NCI-H69 (cell line): ENCODE data around the gene ZBTB16.

Source experiments
- DNase-seq: peaks from one replicate; lab custom pipeline; 2025; lab: John Stamatoyannopoulos, UW

Gene ZBTB16, protein sequence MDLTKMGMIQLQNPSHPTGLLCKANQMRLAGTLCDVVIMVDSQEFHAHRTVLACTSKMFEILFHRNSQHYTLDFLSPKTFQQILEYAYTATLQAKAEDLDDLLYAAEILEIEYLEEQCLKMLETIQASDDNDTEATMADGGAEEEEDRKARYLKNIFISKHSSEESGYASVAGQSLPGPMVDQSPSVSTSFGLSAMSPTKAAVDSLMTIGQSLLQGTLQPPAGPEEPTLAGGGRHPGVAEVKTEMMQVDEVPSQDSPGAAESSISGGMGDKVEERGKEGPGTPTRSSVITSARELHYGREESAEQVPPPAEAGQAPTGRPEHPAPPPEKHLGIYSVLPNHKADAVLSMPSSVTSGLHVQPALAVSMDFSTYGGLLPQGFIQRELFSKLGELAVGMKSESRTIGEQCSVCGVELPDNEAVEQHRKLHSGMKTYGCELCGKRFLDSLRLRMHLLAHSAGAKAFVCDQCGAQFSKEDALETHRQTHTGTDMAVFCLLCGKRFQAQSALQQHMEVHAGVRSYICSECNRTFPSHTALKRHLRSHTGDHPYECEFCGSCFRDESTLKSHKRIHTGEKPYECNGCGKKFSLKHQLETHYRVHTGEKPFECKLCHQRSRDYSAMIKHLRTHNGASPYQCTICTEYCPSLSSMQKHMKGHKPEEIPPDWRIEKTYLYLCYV

DNA sequence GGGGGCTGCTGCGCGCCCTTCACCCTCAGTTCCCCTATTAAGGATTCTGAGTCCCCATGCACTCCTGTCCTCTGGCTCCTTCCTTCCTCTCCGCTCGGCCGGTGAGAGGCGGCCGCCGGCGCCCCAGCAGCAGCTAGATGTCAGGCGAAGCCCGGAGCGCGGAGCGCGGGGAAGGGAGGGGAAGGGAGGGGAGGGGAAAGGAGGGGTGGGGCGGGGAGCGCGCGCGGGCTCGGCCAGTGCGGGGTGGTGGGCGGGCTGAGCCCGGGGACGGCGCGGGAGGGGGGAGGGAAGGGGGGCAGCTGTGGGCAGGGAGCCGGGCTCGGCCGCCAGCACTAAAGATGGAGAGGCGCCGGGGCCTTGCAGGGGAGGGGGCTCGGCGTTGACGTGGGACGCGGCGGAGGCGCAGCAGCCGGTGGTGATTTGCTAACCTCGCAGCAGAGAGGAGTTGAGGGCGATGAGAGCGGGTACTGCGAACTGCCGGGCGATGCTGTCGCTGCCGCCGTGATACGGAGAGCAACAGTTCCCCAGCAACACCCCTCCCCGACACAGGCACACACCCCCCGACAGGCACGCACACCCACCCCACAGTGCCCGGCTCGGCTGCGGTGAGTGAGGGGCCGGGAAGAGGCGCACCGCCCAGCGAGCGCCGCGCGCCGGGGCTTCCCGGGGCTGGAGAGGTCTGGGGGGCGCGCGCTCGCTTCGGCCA, at the start of gene ZBTB16:
ZBTB16 (plus strand) TSS at position 434 of the 706 bp plus-strand sequence. CDS start 3,590 bp downstream, outside the sequence.
- DNase-seq: peak; percentile 92

DNA sequence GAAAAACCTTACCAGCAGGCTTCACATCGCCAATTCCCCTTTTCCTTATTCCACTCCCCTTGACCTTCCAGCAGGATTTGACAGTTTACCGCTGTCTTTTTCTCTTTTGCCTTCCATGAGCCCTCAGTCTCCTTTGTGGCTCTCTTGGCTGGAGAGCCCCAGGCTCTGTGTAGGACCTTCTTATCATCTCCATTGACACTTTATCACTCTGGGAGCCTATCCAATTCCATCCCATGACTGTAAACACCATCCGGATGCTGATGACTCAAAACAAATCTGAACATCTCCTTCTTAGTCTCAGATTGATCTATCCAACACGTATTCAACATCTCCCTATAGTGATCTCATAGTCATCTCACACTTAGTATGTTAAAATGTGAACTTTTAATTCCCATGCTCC, 48.6 kb upstream of the ZBTB16 start:
- DNase-seq: no peak

DNA sequence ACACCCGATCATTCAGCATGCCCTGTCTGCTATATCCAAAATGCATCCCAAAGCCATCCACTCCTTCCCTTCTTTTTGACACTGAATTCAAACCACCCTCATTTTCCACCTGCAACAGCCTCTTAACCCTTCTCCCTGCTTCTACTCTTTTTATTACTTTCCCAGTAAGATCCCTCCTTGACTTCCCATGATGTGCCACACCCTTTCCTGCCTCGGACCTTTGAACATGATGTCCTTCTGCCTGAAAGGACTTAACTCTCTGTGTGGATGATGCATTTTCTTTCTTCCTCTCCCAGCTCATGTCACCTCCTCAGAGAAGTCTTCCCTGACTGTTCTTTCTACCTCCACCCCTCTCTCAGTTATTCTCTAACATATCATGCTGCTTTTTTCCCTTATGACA, 48.1 kb upstream of the ZBTB16 start:
- DNase-seq: no peak

DNA sequence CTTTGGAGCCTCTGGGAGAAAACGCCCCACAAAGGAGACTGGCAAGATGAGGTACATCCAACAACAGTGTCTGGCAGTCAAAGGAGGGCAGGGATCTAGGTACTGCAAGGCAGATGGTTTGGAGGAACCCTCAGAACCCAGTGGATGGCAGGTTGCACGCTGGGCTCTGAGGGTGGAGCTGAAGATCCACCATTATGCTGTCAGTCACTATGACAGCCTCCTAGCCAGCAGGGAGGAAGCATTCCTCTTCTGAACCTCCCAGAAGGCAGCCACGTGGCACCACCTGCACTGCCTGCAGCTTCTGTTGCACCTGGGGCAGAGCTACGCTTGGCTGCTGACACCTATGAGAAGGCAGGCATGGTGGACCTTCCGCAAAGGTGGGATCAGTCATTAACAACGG, 44.4 kb upstream of the ZBTB16 start:
- peak; percentile 72 for DNase-seq

DNA sequence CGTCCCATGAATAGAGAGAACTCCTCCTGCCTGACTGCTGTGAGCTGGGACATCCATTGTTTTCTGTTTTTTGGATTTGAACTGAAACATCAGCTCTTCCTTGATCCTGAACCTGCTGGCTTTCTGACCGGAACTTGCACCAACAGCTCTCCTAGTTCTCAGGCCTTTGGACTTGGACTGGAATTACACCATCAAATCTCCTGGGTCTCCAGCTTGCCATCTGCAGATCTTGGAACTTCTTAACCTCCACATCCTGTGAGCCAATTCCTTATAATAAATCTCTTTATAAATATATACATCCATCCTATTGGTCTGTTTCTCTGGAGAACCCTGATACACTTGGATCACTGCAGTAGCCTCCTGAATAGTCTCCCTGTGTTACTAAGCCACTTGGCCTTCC, 42.5 kb upstream of the ZBTB16 start:
- no peak for DNase-seq

DNA sequence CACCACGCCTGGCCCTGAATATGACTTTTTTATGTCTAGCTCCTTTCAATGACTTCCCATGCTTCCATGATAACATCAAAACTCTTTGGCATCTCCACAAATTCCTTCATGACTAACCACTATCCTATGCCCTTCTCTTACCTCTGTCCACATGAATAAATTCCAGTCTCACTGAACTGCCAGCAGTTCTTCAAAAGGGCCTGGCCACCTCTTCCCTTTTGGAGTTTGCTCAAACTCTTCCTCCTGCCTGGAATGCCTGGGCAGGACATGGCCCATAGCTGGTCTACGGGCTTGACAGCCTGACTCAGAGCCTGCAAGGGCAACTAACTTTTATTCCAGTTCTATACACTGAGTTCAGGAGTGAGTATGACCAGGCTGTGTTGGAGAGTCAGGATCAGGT, 41.8 kb upstream of the ZBTB16 start:
- no peak for DNase-seq

DNA sequence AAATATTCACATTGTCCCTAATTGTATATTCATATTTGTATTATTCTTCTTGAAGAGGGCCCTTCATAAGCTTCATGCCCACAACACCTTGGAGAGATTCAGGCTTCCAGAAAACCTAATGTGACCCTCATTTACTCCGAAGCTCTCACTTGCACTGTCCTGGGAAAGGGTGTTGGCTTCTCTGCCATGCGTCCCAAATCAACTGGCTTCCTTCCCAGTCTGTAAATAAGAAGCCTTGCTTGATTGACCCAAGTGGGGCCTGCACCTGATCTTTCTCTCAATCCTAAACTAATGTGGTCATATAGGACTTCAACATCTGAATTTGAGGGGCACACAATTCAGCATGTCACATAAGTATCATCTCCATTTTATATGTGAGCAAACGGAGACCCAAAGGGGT, 40.5 kb upstream of the ZBTB16 start:
- DNase-seq: no peak

DNA sequence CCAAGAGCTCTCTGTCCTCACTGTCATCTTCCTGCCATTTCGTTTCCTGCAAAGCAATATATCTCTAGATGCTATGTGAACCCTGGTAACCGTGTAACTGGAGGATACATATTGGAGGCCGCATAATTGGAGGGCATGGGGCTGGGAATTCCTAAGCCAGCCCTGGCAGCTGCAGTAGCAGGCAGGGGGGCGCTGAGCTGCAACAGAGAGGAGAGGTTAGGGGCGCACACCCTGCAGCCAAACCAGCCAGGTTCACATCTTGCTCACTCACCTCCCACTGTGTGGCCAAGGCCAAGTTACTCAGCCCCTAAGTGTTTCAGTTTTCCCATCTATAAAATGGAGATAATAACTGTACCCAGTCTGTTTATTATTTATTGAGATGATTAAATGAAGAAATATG, 39.9 kb upstream of the ZBTB16 start:
- peak; percentile 35 for DNase-seq

DNA sequence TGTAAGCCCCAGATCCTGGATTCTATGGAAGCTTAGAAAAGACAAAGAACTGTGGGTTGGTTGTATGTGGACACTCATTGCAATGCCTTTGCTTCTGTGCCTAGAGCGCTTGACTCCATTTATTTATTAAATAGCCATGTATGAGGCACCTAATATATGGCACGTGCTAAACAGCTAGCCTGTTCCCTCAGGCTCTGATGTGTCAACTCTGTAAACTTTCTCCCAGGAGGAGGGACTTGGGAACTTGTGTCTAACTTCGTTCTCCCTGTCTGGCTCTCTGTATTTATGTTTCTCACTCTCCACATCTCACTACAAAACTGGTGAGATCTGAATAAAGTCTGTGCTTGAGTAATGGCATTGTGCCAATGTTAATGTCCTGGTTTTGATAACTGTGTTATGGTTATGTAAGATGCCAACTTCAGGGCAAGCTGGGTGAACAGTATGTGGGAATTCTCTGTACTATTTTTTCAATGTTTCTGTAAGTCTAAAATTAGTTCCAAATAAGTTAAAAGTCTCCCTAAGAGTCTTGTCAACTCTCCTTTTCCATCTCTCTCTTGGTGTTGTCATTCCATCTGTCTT, 34.1 kb upstream of the ZBTB16 start:
- DNase-seq: no peak

DNA sequence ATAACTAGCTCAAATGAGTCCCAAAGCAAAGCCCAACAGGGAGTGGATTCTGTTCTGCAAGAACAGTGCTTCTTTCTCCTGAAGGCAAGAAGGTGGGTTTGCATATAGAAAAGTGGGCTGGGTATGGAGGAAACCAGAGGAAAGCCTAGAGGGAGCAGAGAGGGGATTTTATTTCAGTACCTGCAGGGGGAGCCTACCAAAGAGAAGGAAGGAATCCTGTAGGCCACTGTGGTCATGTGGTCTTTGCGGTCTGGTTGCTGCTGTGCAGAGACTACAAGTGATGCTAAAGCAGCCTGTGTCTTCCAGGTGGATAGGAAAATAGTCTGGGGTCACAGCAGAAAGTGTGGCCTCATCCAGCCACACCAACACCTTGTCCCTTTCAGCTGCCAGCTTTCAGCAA, 33.2 kb upstream of the ZBTB16 start:
- peak; percentile 57 for DNase-seq

DNA sequence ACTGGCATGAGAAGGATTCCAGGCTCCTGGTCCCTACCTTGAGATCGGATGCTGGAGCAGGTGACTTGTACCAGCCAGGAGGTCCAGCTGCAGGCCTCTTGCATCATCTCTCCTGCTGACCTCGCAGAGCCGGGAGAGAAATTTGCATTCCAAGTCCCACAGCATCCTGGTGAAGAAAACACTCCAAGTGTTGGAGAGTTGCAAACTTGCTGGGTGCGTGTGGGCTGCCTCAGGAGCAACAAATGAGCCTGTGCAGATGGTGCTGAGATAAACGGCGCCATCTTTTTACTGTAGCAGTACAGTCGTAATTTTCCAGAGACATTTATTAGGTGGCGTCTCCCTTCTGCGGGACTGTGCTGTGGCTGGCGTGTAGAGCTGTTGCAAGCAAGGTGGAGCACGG, 32.1 kb upstream of the ZBTB16 start:
- DNase-seq: no peak

DNA sequence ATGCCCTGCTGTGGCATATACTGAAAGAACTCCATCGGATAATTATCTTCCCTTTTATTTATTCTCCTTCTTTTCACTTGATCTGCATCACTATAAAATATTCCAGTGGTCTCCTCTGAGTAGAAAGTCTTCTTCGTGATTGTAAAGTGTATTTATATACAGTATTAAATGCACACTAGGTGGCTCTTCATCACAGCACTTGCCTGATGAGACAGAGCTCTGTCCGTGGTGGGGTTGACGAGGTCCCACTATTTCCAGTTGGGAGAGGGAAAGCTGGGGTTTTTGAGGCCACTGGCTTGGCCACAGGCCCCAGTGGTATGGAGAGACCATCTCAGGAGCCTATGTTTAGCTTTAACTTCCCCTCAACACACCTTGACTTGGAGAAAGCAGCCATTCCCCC, 31.6 kb upstream of the ZBTB16 start:
- no peak for DNase-seq

DNA sequence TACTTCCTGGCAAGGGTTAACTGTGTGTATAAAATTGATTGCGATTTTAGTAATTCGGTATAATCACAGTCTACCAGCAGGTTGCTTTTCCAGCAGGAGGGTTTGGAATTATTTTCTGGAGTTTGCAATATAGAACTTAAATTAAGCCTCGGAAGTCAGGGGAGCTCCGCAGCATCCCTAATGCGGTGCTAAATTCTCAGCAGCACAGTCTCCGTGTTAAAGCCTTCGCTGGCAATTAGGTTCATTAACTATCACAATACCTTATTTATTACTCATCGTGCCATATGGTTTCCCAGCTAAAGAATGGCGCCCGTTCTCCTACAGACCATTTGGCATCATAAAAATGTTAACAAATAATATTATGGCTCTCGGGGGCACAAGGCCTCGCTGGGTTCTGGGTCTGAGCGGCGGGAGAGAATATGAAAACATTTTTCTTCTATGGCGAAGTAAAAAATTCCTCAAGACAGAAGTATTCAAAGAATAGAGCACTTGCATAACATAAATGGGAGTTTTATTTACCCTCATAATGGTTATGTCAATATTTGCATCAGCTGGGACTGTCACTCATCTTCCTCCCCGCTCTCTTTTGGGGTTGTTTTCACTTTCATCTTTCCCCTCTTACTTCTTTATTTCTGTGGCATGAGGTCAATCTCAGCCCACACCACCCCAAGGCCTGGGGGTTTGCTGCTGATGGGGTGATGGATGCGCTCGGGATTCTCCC, 28.1 kb upstream of the ZBTB16 start:
- DNase-seq: peak; percentile 84

DNA sequence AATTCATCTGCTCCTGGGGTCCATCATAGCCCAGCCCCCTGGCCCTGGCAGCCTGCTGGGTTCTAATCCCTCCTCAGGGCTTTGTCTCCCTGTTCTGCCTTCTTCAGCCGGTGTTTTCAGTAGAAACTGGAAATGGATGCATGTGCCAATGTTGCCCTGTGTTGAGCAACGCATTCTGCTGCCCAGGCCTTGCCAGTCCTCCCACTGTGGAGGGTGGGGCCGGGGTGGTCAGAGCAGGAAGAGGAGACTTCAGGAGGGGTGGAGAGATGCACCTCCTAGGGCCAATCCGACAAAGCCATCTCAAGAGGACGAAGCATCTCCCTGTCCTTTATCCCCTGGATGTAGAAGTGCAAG, 27.6 kb upstream of the ZBTB16 start:
- DNase-seq: peak; percentile 74

DNA sequence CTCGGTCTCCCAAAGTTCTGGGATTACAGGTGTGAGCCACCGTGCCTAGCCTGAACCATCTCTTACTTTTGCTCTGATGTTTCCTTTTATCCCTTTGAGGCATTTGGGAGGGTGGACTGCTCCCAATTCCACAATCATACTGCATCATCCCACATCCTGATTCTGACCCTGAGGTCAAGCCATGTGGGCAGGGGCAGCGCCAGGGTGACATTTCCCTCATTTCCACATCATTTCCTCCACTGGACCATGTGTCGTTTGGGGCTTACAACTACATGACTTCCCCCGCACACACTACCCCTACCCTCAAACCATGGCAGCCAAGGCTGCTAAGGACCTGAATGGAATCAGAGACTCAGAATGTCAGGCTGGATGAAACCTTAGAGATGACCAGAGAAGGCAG, 26.4 kb upstream of the ZBTB16 start:
- DNase-seq: no peak

DNA sequence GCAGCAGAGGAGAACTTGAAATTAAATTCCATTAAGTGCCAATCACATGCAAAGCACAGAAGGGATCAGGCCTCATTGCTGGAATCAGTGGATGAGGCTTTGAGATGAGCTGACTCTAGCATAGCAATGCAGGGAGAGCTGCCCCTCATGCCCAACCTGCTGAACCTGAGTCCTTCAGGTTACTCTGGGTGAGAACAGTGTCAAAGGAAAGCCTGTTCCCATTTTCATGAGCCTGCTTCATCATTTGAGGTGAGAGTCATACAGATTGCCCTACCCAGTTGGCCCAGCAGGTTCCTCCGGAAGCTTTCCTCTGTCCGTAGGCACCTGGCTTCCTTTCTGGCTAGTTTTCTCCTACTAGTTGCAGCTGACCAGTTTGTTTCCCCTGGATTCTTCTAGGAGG, 25.9 kb upstream of the ZBTB16 start:
- DNase-seq: no peak

DNA sequence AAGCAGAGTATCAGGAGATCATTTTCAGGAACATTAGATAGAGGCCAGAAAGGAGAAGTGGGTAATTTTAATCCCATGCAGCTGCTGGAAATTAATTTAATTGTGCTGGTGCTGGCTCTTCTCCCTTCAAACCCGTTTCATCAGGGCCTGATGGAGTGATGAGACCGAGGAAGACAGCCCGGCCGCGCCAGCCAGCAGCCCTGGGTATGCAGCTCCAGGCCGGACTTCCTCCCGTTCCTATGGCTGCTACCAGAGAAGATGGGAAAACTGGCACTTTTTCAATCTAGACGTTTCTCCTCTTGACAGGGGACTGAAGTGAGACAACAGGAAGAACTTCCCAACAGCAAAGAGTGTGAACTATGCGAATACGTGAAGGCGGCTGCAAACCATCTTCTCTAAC, 24.6 kb upstream of the ZBTB16 start:
- DNase-seq: no peak

DNA sequence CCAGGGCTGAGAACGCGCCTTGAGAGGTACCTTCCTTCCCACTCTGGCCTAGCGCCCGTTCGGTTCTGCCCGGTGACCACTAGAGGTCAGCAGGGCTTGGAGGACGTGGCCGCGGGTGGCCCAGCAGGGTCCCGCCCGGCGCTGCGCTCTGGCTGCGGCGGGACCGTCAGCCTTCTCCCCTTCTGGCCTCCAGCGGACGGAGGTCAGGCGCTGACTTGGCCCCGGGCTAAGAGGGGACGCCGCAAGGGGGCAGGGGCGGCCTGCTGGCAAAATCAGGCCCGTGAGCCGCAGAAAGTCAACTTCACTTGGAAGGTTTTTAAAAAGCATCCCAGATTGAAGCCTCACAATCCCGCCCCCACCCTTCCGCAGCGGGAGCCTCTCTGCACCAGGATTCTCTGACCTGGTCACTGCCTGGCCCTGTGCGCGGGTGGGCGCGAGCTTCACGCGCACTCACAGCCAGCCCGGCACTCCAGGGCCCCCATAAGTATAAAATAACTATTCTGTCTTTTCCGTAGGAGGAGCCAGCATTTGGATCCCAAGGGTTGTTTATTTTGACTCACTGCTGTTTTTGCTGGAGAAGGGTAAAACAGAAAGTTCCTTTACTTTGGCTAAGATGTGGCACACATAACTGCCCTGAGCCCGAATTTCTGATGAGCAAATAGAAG, 23.2 kb upstream of the ZBTB16 start:
- DNase-seq: peak; percentile 83

DNA sequence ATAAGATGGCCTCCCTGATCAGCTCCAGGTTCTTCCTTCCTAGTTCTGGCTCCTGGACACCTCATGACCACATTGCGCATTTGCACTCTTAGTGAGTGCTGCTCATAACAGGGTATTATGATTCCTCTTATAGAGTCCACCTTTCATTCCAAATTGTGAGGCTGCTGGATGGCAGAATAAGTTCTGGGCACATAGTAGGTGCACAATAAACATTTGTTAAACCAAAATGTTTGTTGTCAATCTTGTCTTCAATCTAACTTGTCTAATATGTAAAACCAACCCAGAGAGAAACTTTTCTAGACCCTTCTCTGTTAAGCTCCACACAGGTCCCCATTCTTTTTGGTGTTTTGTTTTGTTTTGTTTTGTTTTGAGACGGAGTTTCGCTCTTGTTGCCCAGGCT, 22.6 kb upstream of the ZBTB16 start:
- no peak for DNase-seq

DNA sequence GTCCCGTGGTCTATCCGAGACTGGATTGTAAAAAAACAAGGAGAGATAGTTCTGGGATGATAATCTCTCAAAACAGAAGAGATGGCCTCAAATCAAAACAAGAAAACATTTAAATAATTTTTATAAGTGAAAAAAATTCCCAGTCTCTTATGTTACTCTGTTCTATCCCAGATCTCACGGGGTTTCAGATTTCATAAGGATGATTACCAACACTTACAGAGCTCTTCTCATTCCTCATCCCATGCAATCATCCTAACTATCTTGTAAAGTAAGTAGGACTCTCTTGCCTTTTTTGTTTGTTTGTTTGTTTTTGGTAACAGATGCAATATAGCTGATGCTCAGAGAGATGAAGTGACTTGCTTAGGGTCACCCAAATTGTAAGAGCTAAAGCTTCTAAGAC, 20.0 kb upstream of the ZBTB16 start:
- DNase-seq: no peak

DNA sequence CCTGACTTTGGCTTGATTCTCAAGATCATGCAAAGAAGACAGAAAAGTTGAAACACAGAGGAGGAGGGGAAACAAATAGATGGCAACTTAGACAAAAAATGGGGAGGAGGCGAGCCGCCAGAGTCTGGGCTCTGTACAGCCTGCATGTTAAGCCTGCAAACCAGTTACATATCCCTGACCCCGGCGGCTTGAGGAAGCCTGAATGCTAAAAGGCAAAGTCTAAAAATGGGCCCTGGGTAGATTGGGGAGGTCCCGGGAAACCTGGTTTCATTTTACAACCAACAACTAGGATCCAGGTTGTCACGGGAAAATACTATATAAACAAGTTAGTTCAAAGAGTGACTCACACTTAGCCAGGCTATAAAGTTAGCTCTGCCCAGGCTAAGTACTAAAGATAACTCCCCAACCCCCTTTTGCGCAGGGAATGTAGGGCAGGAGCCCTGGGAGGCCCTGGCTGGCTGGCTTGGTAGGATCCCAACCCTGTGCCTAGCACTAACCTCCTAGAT, 18.8 kb upstream of the ZBTB16 start:
- DNase-seq: no peak
